CD4-positive, alpha-beta T cell treated with Interleukin-12 subunit alpha and Interleukin-12 subunit beta, for 1 hour (primary cell): ENCODE data around the gene KCNK6.
"Not testable (repeated sequence)": the region's sequence is repeated elsewhere in the genome, so short reads cannot be mapped to it uniquely, and the experiment has no call there.

Experiments
- DNase-seq: peaks from one replicate; pipeline ENCODE4 v3.0.0-alpha.2; 2020

KCNK6 gene

DNA sequence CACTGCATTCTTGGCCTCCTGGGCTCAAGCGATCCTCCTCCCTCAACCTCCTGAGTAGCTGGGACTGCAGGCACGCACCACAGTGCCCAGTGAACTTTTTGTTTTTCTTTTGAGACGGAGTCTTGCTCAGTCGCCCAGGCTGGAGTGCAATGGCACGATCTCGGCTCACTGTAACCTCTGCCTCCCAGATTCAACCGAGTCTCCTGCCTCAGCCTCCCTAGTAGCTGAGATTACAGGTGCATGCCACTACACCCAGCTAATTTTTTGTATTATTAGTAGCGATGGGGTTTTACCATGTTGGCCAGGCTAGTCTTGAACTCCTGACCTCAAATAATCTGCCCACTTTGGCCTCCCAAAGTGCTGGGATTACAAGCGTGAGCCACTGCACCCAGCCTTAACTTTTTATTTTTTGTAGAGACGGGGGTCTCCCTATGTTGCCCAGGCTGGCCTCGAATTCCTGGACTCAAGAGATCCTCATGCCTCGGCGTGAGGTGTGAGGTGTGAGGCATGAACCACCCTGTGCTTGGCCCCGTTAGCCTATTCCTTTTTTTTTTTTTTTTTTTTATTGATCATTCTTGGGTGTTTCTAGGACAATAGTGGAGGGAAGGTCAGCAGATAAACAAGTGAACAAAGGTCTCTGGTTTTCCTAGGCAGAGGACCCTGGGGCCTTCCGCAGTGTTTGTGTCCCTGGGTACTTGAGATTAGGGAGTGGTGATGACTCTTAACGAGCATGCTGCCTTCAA lies 43.5 kb downstream of the KCNK6 start:
- DNase-seq: not testable (repeated sequence)

DNA sequence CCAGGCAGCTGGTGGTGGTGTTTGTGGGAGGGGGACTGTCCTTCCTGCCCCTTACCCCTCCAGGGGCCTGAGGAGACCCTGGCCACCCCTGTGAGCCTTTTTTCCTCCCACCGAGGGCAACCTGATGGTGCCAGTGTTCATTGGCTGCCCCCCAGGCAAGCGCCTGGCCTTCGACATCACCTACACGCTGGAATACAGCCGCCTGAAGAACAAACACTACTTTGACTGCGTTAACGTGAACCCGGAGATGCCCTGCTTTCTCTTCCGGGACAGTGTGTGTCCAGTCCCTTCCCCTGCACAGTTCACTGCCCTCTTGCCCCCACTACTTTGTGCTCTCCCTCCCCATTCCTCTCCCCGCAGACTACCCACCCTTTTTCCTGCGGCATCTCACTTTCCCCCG lies 47.4 kb downstream of the KCNK6 start:
- DNase-seq: no peak

GRCh38 chr19:38369584-38369983 lies 49.9 kb downstream of the KCNK6 start:
- DNase-seq: no peak

- DNase-seq: no peak
These were observed 50.7 kb downstream of the KCNK6 start for GRCh38 chr19:38370299-38370698.

- no peak for DNase-seq
These were observed 51.4 kb downstream of the KCNK6 start for GRCh38 chr19:38371081-38371480.

DNA sequence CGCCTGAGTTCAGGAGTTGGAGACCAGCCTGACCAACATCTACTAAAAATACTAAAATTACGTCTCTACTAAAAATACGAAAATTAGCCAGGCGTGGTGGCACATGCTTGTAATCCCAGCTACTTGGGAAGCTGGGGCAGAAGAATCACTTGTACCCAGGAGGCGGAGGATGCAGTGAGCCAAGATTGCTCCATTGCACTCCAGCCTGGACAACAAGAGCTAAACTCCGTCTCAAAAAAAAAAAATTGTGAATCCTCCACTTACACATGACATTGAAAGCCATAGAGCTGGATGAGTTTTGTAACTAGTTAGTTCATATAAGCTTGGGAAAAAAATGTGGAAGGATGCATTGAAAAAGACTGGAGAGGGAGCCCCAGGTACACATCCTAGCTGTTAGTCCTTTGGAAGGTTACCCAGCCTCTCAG lies 54.3 kb downstream of the KCNK6 start:
- no peak for DNase-seq

DNA sequence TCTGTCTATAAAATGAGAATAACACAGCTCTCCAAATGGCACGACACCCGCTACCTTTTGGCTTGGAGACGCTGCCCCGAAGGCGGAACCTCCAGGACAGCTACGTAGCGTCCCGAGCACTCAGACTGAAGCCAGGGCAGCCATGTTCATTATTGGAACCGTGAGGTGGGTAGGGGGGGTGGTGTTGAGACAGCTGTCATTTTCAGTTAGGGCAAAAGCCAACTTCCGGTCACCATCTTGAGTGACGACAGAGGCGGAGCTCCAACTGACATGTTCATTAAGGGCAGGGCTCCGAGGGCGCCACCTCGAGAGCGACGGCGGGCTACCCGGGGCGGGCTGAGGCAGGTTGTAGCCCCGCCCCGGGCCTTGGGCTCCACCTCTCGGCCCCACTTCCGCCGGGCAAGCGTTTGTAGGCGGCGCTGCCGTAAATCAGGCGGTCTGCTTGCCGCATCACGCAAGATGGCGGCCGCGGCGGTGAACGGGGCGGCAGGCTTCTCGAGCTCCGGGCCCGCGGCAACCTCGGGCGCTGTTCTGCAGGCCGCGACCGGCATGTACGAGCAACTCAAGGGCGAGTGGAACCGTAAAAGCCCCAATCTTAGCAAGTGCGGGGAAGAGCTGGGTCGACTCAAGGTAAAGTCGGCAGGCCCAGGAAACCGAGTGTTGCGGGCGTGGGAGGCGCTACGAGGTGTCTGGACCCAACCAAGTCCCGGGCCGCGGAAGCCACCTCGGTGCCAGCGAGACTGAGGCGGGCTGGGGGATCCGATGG lies 54.9 kb downstream of the KCNK6 start, which contains the start of gene PSMD8:
Gene PSMD8 (plus strand): TSS at position 240 of the 766 bp plus-strand sequence. CDS start 31 bp downstream, at position 271.
- peak; percentile 99 for DNase-seq

GRCh38 chr19:38375098-38375493 lies 55.5 kb downstream of the KCNK6 start:
- no peak for DNase-seq

GRCh38 chr19:38375748-38376147 lies 56.1 kb downstream of the KCNK6 start:
- DNase-seq: no peak

- no peak for DNase-seq
These were observed 56.9 kb downstream of the KCNK6 start for GRCh38 chr19:38376576-38376975.

GRCh38 chr19:38377052-38377451 lies 57.4 kb downstream of the KCNK6 start:
- no peak for DNase-seq

GRCh38 chr19:38378866-38379265 lies 59.2 kb downstream of the KCNK6 start:
- DNase-seq: no peak

DNA sequence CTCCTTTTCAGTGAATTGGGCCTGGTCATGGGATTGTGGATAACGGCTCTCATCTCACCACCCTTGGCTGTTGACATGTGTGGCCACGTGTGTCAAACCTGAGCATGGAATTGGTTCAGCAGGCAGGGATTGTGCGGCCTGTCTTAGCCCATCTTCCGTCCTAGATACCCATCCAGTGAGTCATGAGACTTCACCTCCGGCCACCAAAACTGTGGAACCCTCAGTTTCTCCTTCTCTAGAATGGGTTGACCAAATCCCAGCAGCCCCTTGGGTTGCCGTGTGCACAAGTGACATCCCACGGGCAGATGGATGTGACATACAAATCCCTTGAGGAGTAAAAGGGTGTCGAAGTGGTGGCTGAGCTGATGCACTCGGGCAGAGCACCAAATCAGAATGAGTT lies 61.5 kb downstream of the KCNK6 start:
- no peak for DNase-seq
